ENCODE data around the gene CDH5.

DNA sequence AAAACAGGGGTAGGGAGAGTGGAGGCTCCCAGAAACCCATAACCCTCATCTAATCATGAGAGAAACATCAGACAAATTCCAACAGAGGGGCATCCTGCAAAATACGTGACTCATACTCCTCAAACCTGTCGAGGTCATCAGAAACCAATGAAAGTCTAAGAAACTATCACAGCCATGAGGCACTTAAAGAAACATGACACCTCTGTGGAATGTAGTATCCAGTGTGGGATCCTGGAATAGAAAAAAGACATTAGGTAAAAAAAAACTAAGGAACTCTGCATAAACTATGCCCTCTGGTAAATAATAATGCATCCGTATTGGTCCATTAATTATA lies 16.4 kb downstream of the CDH5 start:
- TF ChIP-seq POLR2A (IDR thresholded peaks at IDR 0.05) = no peak
- TF ChIP-seq, protein P1, sequence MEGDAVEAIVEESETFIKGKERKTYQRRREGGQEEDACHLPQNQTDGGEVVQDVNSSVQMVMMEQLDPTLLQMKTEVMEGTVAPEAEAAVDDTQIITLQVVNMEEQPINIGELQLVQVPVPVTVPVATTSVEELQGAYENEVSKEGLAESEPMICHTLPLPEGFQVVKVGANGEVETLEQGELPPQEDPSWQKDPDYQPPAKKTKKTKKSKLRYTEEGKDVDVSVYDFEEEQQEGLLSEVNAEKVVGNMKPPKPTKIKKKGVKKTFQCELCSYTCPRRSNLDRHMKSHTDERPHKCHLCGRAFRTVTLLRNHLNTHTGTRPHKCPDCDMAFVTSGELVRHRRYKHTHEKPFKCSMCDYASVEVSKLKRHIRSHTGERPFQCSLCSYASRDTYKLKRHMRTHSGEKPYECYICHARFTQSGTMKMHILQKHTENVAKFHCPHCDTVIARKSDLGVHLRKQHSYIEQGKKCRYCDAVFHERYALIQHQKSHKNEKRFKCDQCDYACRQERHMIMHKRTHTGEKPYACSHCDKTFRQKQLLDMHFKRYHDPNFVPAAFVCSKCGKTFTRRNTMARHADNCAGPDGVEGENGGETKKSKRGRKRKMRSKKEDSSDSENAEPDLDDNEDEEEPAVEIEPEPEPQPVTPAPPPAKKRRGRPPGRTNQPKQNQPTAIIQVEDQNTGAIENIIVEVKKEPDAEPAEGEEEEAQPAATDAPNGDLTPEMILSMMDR (IDR thresholded peaks at IDR 0.05) = no peak

Measured in transverse colon (tissue), 3 donors.